SW 1271 (cell line): ENCODE data around the gene UGT1A8.
A peak's percentile ranks its signal among the peaks of the same experiment; 100 is the strongest.
"Not testable (repeated sequence)": the region's sequence is repeated elsewhere in the genome, so short reads cannot be mapped to it uniquely, and the experiment has no call there.

Experiments
- DNase-seq, 2 experiments: peaks; one replicate each; lab custom pipeline; 2025; lab: John Stamatoyannopoulos, UW

Gene UGT1A8

DNA sequence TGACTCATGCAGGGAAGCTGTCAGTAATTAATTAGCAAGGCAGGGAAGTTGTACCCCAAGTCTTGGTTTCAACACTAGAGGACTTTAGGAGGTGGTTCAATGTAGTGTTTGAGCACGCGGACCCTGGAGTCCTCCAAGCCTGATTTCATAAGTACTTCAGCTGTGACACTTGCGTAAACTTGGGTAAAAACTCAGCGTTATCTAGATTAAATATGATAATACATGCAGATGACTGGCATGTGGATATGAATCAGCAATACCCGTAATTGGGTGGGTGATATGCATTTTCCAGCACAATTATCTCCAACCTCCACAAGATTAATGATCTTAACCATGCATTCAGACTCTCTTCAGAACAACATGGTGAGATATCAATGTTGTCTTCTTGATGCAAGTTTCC is 69.5 kb downstream of the UGT1A8 start:
- DNase-seq = no peak

GRCh38 chr2:233688341-233688740 is 70.9 kb downstream of the UGT1A8 start:
- DNase-seq = no peak

DNA sequence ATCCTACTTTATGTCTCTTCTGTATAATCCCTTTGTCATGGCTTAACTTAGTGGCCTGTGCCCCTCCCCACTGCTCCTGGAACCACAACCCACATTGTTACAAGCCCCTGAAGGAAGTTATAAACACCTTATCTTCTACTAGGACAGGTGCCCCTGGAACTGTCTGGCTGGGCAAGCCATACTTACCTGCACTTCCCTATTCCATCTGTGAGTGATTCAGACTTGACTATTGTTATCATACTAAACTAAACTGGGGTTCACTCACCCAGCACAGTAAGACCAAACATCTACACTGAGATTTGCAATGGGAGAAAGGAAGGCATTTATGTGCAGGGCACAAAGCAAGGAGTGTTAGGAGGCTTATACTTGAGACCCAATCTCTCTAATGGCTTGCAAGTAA is 71.6 kb downstream of the UGT1A8 start:
- no peak for DNase-seq

- DNase-seq = no peak
Observed at GRCh38 chr2:233689501-233689900, 72.1 kb downstream of the UGT1A8 start.

DNA sequence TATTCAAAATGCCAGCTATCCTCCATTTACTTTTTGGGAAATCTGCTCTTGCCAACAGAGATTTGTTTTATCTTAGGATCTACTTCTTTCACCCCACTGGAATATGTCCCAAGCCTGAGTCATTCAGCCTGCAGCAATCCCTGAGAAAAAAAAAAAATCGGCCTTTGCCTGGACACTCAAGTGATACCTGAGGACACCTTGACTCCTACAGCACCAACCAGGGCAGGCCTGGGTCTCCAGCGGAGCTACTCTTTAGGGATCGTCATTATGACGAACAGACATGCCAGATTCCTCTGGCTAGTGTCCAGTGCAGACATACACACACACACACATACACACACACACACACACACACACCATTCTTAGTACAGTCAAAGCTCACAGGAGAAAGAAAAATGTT is 73.0 kb downstream of the UGT1A8 start:
- DNase-seq = no peak

DNA sequence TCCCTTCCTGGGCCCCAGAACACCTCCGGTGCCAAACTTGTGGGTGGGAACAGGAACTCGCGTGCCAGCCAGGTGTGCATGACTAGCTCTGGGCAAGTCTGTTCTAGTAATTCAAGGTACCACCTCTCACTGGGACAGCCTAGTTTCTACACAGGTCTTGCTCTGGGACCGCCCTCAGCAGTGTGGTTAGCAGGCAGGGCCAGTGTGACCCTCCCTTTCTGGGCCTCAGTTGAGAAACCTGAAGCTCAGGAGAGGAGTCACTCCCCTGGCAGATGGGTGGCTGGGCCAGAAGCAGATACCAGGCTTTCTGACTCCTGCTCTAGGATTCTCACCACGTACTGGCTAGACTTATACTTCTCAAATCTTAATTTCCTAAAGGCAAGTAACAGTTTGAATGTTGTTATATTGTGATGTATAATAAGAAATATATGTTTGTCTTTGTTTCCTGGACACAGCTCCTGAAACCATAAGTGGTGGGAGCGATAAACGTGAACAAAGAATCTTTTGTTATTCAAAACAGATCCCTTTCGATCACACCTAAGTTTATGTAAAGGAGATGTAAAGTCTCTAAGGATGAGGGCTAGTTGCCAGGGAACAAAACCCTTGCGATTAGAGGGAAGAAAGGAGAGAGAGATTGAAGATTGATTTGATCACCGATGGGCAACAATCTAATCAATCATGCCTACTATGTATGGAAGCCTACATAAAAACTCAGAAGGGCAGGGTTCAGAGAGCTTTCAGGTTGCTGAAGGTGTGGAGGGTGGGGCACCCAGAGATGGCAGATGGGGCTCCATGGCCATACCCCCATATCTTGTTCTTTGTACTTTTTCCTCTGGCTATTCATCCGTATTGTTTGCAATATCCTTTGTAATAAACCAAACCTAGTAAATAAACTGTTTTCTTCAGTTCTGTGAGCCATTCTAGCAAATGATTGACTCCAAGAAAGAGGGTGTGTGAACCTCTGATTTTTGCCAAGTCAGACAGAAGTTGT is 74.3 kb downstream of the UGT1A8 start:
- no peak for DNase-seq

DNA sequence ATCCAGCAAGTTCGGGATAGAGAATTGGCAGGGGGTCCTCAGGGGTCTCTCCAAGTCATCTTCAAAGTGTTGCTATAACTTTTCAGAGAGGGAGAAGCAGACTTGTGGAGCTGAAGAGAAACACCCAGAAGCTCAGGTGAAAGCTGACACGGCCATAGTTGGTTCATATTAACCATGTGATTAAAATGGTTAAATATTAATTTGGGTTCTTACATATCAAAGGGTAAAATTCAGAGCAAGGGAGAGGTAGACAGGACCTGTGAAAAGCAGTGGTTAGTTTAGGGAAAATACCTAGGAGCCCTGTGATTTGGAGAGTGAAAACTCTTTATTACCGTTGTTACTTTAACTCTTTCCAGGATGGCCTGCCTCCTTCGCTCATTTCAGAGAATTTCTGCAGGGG is 75.2 kb downstream of the UGT1A8 start, which contains the start of gene UGT1A6:
UGT1A6 (plus strand) TSS at position 243 of the 400 bp plus-strand sequence; CDS start at position 358, 115 bp downstream.
- DNase-seq = no peak

- DNase-seq = no peak
Observed at GRCh38 chr2:233693963-233694362, 76.5 kb downstream of the UGT1A8 start.

- DNase-seq = no peak
Observed at GRCh38 chr2:233698740-233699139, 81.3 kb downstream of the UGT1A8 start.

DNA sequence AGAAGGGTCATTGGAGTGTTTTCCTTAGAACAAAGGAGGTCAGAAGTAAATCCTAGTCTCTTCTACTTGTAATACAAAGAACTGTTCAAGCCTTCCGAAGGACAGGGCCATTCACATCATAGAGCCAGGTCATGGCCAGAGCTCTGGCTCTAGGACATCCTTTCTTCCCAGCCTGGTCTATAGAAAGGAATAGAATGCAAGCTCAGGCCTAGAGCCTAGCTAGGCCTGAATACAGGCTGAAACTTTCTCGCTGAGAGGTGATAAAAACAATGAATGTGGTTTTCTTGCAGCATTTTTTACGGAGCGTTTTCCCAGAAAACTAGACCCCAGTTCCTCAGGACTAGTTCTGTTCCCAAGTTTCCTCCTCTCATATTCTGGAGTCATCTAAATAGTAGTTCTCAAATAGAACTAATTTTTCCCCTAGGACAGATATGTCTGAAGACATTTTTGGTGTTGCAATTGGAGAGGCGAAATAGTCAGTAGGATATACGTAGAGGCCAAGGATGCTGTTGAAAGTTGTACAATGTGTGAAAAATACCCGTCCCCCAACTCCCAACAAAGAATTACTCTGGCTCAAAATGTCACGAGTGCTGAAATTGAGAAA is 82.1 kb downstream of the UGT1A8 start:
- DNase-seq = no peak

DNA sequence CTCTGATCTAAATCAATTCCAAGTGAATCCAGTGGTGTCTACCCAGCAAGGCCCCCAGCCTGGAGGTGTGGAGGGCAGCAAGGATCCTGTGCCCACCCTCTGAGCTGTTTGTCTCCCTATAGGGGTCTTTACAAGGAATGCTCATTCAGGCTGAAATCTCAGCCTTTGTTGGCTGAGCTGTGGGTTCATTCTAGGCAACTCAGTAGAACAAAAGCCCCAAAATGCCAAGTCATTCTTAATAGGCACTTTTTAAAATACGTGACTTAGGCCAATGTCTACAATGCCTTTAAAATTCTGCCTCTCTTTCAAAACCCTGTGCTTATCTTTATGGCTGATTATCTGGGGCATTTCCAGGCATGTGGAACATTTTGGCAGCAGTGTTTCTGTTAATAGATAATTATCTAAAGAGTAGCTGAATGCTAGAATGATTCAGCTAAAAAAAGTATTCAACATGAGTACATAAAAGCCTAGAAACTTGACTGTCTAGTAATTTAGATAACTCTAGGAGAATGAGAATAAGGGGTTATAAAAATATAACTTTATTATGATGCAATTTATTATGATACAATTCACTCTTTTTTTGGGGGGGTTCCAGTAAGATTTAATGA is 82.7 kb downstream of the UGT1A8 start:
- DNase-seq = no peak

- DNase-seq = not testable (repeated sequence)
Observed at GRCh38 chr2:233700842-233701241, 83.4 kb downstream of the UGT1A8 start.

DNA sequence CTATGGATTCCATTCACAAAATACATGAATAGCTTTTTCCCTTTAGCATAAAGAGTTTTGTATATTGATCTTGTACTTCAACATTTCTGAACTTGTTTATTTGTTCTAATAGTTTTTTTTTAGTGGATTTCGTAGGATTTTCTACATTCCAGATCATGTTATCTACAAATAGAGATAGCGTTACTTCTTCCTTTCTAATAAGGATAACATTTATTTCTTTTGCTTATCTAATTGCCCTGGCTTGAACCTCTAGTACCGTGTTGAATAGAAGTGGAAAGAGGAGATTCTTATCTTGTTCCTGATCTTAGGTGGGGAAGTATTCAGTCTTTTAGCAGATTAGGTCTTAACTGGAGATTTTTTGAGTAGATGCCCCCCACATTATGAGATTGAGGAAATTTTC is 84.8 kb downstream of the UGT1A8 start:
- no peak for DNase-seq

- DNase-seq = no peak
Observed at GRCh38 chr2:233705911-233706506, 88.6 kb downstream of the UGT1A8 start.

- DNase-seq = no peak
Observed at GRCh38 chr2:233706720-233707119, 89.3 kb downstream of the UGT1A8 start.

- no peak for DNase-seq
Observed at GRCh38 chr2:233707940-233708644, 90.7 kb downstream of the UGT1A8 start.

- no peak for DNase-seq
Observed at GRCh38 chr2:233708942-233709341, 91.5 kb downstream of the UGT1A8 start.

GRCh38 chr2:233711312-233712008 is 94.0 kb downstream of the UGT1A8 start:
- peak in 1 of 2 experiments; percentile 51 for DNase-seq

DNA sequence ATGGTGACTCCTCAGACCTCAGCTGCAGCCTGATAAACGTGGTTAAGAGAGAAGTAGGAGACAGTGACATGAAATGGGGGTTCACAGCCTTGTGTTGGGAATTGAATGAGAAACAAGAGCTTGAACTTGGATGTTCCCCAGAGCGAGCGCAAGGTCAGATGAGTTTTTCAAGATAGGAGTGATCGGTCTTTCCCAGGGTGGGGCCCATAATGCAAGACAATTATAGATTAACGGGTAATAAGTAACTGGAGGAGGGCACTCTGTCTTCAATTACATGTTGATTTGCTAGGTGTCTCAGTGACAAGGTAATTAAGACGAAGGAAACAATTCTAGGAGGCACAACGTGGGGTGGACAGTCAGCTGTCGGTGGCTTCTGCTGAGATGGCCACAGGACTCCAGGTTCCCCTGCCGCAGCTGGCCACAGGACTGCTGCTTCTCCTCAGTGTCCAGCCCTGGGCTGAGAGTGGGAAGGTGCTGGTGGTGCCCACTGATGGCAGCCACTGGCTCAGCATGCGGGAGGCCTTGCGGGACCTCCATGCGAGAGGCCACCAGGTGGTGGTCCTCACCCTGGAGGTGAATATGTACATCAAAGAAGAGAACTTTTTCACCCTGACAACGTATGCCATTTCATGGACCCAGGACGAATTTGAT is 95.3 kb downstream of the UGT1A8 start, which contains the start of gene UGT1A5:
UGT1A5 (plus strand) TSS at position 297 of the 651 bp plus-strand sequence; CDS start at position 382, 85 bp downstream.
- DNase-seq = no peak

DNA sequence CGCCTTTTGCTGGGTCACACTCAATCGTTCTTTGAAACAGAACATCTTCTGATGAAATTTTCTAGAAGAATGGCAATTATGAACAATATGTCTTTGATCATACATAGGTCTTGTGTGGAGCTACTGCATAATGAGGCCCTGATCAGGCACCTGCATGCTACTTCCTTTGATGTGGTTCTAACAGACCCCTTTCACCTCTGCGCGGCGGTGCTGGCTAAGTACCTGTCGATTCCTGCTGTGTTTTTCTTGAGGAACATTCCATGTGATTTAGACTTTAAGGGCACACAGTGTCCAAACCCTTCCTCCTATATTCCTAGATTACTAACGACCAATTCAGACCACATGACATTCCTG is 95.8 kb downstream of the UGT1A8 start:
- no peak for DNase-seq
